Esophagus muscularis mucosa (tissue), 3 donors: Measurements from ENCODE around the gene FKBP9.
"Not testable (repeated sequence)": the region's sequence is repeated elsewhere in the genome, so short reads cannot be mapped to it uniquely, and the experiment has no call there.

ENCODE experiments used
- POLR2A ChIP-seq: fragments of 450-650 bp; IDR thresholded peaks from one replicate; pipeline ENCODE4 v1.6.1; 2017; ENCODE audit warnings: antibody characterized with exemption, moderate library complexity, mild to moderate bottlenecking, low read depth
- TF ChIP-seq, protein P1 (sequence below), 3 experiments: fragments of 200-600 bp in 2 of 3; fragments of 450-650 bp in 1 of 3; sonication (generic) in 2 of 3; IDR thresholded peaks; one replicate each; pipeline ENCODE4 v1.5.1; 2017 to 2019; ENCODE audit warnings: antibody characterized with exemption in 3 of 3, mild to moderate bottlenecking in 2 of 3, moderate library complexity in 1 of 3

- not testable (repeated sequence) for TF ChIP-seq POLR2A
- TF ChIP-seq, protein P1, sequence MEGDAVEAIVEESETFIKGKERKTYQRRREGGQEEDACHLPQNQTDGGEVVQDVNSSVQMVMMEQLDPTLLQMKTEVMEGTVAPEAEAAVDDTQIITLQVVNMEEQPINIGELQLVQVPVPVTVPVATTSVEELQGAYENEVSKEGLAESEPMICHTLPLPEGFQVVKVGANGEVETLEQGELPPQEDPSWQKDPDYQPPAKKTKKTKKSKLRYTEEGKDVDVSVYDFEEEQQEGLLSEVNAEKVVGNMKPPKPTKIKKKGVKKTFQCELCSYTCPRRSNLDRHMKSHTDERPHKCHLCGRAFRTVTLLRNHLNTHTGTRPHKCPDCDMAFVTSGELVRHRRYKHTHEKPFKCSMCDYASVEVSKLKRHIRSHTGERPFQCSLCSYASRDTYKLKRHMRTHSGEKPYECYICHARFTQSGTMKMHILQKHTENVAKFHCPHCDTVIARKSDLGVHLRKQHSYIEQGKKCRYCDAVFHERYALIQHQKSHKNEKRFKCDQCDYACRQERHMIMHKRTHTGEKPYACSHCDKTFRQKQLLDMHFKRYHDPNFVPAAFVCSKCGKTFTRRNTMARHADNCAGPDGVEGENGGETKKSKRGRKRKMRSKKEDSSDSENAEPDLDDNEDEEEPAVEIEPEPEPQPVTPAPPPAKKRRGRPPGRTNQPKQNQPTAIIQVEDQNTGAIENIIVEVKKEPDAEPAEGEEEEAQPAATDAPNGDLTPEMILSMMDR (IDR thresholded peaks at IDR 0.05), result not testable (repeated sequence)
Observed at GRCh38 chr7:33004104-33004616, 46.9 kb downstream of the FKBP9 start.
